H1 (cell line): ENCODE results near the gene ITGA8.

Experiments used
- CTCF ChIP-seq, 3 experiments: IDR thresholded peaks; 1 replicate in 2 of 3; 2 replicates in 1 of 3; pipeline versions ENCODE4 v1.5.1 to v1.6.1; 2011; ENCODE audit warnings: low read length in 3 of 3, mild to moderate bottlenecking in 3 of 3, inconsistent platforms in 2 of 3, low read depth in 1 of 3, moderate library complexity in 1 of 3; ENCODE audit not compliant: insufficient read depth in 1 of 3; ENCODE audit errors: control extremely low read depth in 1 of 3
- EZH2 ChIP-seq: fragments of 200-600 bp; sonication (generic); IDR thresholded peaks from 2 replicates; pipeline ENCODE4 v1.7.1; 2012; ENCODE audit warnings: low read depth, mild to moderate bottlenecking, moderate library complexity, low read length, inconsistent platforms; ENCODE audit not compliant: severe bottlenecking
- POLR2A ChIP-seq, 2 experiments: IDR thresholded peaks; 1 replicate in 1 of 2; 2 replicates in 1 of 2; pipeline ENCODE4 v1.6.1; 2011; ENCODE audit warnings: low read depth in 2 of 2, low read length in 2 of 2, mild to moderate bottlenecking in 2 of 2; ENCODE audit errors: control extremely low read depth in 1 of 2

GRCh38 chr10:15690031-15690430 lies 29.7 kb downstream of the ITGA8 start:
- TF ChIP-seq CTCF (IDR thresholded peaks at IDR 0.05; ENCODE audit: control extremely low read depth in 1 of 3, insufficient read depth in 1 of 3, low read depth in 1 of 3, low read length in 3 of 3) (no peak), POLR2A (IDR thresholded peaks at IDR 0.05; ENCODE audit: control extremely low read depth in 1 of 2, low read depth in 2 of 2, low read length in 2 of 2) (no peak), EZH2 (no peak)
